Tongue (tissue), 2 donors: ENCODE measurements around the gene PFKFB4. TPM values are rescaled to one million over a fixed set of nuclear protein-coding genes. Genes with fewer than 3 reads are reported as not detected.

Source experiments
- DNase-seq: peaks from one replicate; pipeline ENCODE4 v3.0.0-alpha.2; 2015
- total RNA-seq: library from RNA; depleted of rRNA; stranded (reverse); fragments of >200 nt; gene quantifications from one replicate; pipeline ENCODE4 v1.2.3, GENCODE V29; 2014

The PFKFB4 gene
- 9.4 TPM for total RNA-seq

DNA sequence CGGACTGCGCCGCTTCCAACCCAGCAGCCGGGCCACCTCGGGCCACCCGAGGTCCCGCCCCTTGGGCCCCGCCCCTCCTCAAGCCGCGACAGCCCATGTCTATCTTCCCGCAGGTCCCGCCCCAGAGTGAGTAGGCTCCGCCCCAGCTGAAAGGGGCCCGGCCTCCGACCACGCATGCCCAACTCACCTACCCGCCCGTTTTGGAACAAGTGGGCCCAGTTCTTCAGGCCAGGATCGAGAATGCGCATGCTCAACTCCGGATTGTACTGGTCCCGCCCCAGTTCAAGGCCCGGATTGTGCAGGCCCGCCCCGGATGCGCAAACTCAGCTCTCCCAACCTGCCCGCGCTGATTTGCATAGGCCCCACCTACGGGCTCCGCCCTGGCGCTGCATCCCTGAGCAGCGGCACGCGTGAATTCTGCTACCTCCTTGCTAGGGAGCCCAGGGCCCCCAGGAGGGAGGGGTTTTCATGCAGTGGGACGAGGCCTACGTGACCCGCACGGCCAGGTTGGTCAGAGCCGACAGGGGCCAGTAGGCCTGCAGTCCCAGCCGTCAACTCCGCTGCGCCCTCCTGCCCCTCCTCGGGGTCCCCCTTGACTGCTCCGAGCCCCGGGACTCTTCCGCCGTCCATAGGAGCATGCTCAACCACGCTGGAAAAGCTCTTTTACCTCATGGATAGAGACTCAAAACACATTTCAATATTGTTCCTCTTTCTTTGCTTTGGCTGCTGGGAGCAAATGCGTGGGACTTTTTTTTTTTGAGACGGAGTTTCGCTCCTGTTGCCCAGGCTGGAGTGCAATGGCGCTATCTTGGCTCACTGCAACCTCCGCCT, at the start of gene PFKFB4:
PFKFB4 (minus strand) TSS at position 8 of the 831 bp plus-strand sequence. CDS start 26 bp downstream, outside the sequence.
- DNase-seq = peak; percentile 100

DNA sequence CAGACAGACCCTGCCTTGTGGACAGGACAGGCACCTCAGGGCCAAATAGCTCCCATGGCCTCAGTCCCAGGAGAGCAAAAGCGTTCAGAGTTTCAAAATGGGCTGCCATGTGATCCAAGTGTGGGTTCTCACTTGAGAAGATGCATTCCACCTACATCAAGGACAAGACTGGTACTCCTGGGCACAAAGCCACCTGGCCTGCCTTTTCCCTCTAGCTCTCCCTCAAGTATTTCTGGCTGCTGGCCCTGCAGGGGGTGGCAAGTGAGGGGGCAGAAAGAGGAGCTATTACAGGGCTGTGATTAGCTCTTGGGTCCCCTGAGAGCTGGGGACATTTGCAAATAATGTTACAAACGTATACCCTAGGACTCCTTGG, 45.0 kb upstream of the PFKFB4 start:
- no peak for DNase-seq

DNA sequence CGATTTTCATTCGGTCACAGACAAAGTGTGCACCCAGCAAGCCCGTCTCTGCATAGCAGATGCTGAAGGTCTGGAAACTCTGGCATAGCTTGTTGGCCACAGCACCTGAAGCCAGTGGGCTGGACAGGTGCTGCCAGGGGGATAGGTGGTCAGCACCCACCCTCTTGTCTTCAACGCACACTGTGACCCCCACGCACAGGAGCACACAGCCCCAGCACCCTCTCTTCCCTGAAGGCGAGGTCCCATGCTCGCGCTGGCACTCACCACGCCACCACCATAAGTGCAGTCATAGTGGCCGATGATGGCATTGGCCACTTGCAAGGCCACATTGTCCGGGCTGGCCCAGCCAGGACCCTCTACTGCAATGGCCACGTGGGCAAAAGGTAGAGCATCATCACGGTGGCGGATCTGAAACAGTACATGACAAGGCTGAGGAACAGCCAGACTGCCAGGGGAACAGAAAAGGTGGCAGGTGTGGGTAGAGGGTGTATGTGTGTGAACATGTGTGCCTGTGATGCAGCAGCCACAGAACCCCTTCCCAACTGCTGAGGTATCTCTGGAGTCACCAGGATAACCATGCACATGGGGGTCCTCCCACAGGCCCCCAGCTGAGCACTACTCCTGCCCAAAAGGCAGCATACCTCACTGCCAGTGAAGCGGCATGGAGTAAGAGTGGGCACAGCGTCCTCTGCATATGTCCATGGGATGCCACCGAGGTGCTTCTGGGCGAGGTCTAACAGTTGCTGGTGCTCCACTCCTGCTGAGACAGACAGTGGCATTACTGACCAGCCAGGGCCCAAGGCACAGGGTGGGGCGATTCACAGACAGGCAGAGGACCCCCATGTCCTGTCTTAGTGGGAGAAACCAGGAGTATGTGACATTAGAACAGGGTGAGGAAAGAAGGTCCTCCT, 44.4 kb upstream of the PFKFB4 start:
- no peak for DNase-seq

DNA sequence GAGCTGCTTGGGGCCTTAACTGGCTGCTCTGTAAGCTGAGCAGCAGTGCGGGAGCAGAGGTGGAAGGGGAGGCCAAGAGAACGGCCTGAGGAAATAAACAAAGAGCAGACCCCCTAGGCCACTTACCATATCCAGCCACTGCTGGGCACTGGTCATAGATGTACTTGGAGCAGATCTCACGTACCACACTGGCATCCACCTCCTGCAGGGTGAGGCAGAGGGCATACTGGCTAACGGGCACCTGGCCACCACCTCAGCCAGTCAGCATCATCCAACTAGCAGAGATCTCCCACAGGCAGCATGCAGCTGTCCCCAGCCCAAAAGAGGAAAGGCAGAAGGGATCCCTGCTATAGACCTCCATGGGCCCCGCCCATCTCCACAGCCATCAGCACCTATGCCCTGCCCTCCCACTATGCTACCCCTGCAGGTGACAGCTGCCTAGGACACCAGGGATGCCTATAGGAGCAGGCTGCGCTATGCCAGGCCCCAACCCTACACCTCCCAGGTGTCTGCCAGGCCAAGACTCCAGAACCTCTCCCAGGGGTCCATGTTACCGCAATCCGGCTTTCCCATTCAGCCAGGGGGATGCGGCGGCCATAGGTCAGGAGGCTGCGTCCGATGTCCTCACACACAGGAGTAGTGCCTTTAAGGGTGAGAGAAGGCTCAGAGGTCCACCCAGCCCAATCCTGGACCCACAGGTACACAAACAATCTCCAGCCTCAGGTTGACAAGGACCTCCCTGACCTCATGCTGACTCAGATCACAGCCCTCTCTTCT, 43.1 kb upstream of the PFKFB4 start:
- DNase-seq = peak; percentile 5

DNA sequence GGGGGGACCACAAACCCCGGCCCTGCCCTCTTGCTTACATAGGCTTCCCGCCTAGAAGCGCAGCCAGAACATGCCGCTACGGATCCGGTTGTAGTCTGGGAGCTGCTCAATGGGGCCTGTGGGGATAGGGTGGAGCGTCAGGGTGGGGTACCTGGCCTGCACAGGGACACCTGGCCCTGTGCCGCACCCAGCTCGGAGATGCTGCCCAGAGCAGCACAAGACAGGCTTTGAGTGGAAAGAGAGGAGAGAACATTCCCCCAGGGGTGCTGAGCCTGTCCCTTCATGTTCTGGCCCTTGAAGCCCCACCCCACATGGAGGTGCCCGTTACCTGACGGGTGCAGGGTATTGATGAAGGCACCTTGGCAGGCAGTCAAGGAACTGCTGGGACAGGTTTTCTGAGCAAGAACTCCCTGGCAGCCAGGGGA, 42.5 kb upstream of the PFKFB4 start:
- peak; percentile 76 for DNase-seq

DNA sequence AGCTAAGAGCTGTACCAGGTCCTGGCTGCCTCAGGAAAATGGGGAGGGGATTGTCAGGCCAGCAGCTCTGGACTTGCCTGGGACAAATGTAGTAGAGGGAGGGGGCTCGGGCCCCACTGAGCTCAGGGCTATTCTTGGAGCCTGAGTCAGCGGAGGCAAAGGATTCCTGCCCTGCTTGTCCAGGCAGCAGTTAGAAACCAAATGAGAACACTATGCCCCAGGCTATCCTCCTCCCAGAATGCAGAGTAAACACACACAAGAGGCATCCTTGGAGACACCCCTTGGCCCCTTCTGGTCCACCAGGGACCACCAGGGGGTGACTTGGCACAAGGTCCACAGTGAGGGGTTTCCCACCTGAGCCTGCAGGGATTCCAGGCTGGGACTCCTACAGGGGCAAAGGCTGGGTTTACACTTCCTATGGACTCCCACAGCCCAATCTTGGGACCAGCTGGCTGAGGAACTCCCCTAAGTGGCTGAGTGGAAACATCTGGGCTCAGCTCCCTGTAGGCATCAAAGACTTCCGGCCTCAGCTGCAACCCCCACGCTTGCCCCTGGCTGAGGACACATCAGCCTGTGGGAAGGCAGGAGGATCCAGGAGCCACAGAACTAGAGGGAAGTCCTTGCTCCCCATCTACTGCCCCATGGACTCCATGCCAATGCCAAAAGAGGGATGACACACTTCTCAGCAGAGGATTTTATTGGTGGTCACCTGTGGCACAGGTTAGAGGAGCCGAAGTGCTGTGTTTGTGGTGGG, 41.9 kb upstream of the PFKFB4 start:
- peak; percentile 85 for DNase-seq

DNA sequence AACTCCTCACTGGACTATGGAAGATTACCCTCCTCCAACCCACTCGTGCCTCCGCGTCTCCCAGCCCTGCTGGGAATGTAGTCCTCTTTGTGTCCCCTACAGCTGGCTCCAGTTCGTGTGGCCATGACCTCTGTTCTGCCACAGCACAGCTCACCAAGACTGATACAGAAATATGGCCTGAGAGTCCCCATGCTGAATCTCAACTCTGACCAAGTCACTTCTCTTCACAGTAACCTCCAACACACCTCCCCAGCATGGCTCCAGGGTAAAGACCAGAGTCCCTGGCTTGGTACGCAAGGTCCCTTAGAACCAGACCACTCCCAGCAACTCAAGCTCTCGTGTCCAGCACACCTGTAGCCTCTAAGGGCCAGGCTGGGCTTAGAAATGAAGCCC, 40.8 kb upstream of the PFKFB4 start:
- no peak for DNase-seq

DNA sequence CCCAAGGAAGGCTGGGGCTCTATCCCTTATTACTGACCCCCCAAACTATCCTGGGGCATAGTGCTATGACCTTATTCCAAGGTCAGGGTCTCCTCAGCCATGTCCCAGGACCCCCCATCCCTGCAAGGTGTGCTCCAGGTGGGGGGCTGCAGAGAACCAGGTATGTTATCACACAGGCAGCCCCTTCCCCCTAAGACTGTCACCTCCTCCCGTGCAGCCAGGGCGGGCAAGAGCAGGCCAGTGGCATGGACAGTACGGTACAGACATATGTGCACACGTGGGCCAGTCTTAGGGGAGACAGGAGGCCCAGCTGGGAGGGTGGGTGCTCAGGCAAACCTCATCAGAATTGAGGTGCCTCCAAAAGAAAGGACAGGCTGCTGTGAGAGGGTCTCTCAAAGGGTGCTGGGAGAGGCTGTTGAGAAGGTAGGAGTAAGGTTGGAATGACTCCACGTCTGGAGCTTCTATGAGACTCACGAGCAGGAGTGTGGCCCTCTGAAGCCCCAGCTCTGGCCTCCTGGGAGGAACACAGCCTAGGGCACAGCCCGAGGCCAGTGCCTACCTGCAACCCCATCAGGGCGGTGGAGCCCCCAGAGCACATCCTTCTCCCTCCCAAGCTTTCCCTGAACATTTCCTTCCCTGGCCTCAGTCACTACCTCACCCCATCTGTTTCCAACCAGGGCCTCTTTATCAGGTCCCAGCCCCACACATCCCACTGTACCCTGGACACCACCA, 40.2 kb upstream of the PFKFB4 start:
- DNase-seq = no peak

DNA sequence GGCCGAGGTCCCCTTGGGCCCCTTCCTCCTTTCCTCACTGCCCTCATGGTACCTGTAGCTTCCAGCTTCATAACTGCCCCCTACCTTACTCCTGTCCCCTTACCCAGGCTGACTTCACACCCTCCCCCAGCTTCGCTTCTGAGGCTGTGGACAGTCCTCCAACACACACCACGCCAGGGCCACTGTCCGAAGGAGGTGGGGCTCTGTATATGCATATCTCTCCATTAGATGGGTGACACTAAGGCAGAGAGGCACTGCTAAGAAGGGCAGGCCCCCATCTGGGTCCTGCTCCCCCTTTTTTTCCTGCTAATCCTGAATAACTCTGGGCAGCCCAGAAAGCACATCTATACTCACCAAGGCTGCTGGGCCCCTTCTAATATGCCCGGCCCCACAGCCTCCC, 39.6 kb upstream of the PFKFB4 start:
- DNase-seq = no peak

DNA sequence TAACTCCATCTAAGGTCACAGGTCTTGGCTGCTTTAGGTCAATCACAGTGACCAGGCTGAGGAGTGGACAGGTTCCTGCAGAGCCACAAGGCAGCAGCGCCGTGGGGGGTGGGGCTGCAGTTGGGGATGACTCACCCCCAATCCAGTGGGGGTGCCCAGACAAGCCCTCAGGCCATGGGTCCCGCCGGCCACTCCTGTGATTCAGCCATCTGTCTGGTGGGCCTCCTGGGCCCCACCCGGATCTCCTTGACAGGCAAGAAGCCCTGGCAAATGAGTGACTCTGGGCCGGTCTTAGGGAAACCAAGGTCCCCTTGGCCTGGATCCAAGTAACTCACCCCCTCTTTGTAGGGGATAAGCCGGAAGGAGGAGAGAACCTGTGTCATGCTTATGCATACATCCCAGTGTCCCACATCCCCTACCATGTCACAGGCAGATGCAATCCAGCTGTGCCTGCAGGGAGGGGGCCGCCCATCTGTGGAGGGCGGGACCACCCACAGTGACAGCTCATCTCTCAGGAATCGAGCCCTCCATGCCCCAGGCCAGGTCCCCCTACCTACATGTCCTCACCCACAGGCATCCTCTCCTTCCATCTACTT, 39.0 kb upstream of the PFKFB4 start:
- DNase-seq = peak; percentile 57

DNA sequence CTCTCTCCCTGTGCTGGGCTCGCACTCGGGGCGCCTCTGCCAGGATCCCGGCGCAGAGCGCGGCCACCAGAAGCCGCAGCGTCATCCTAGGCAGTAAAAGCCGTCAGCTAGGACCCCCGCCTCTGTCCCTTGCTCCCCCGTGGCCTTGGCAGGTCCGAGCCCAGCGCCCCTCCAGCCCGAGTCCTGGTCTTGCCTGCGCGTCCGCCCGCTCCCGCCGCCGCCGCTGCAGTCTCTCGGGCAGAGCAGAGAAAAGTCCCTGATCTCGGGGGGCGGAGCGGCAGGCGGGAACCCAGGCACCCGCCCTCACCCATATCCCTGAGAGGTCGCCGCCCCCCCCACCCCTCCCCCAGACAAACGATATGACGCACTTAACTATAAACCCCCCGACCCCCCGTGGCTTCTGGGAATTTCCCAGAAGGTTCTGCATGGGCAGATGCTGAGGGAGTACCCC, 38.5 kb upstream of the PFKFB4 start, which contains the start of gene COL7A1:
COL7A1 (minus strand) TSS at position 255 of the 451 bp plus-strand sequence; CDS start at position 85, 170 bp downstream.
- DNase-seq = peak; percentile 33

DNA sequence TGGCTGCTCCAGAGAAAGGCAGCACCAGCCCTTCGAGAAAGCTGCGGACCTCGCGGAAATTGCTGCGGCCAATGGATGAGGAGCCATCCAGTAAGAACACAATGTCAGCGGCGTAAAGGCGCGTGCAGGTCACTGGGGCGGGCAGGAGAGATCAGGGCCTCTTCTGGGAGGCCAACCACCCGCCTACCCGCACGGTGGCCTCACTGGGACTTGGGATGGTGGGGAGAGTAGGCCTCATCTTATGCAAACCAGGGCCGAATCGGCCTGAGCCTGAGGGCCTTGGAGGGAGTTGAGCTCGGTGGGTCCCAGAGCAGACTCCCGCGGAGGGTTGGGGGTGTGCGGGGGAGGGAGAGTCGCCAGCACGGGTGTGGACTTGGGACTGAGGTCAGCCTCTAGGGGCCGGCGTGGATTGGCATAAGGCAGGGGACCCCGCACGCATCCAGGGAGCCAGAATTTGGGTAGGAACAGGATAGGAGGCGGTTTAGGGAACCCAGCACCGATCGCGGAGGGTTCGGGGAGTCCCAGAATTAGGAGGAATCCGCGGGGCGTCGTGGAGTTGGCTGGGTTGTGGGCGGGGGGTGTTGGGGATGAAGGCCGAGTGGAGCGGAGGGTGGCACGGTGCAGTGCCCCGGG, 37.9 kb upstream of the PFKFB4 start:
- DNase-seq = no peak

DNA sequence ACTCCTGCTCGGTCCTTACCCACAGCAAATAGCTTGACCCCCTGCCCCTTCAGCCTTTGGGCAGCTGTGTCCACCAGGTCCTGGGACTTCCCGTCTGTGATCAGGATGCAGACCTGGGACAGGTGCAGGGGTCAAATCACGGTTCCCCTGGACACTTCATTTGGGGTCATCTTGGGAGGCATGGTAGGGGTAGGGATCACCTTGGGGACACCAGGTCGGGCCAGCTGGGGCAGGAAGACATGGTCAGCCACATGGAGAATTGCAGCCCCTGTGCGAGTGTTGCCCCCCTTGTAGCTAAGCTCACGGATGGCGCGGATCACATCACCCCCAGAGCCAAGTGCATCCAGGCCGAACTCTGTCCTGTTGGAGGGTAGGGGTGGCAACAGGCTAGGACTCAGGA, 36.7 kb upstream of the PFKFB4 start:
- no peak for DNase-seq

DNA sequence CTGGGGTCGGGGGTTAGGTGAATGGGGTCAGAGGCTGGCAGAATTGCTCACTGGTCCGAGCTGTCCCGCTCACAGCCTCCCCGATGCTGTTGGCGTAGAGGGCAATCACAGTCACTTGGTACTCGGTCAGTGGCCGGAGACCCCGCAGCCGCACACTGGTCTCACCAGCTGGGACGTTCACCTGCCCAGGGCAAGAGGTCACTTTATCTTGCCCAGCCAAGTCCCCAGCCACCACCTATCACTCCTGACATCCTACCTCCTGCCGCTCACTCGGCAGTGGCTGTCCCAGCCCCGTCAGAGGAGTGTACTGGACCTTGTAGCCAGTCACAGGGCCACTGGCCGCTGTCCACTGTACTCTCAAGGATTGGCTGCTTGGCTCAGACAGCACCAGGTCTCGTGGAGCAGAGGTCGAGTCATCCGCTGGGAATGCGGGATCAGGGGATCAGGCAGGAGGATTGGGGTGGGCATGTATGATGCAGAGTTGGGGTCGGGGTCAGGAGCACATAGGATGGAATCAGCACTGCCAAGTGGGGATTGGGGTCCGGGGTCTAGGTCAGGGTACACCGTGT, 36.0 kb upstream of the PFKFB4 start:
- no peak for DNase-seq

DNA sequence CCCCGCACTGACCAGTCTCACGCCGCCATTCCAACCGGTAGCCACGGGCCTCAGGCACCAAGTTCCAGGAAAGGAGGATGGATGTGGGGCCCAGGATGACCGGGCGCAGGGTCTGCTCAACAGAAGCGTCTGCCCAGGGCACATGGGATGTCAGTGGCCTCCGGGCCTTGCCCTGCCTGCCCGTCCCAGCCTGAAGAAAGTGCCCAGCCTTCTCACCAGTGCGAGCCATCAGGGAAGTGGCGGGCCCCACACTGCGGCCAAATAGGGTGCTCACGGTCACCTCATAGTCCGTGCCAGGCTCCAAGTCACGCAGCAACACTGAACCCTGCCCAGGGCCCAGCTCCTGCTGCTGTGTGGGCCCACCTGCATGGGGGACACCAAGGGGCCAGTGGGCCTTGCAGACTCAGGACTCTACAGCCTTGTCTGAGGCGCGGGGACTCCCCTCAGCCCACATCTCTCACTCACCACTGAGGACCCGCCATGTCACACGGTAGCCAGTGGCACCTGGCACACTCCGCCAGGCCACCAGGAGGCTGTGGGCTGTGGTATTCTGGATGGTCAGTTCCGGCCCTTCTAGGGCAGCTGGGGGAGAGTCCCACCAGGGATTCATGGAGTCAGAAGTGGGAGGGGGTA, 35.4 kb upstream of the PFKFB4 start:
- no peak for DNase-seq

DNA sequence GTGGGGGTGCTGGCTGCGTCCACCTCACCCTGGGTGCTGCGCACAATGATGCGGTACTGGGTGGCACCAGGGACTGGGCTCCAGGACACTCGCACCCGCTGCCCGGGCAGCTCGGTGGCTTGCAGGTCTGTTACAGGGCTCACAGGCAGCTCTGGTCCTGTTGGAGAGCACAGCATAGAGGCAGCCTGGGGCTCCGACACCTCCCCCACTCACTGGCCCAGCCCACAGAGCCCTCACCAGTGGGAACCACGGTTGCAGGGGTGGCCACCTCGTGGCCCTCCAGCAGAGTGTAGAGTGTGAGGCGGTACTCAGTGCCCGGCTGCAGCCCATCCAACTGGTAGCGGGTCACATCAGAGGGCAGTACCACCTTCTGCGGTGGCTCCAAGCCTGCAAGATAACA, 34.8 kb upstream of the PFKFB4 start:
- DNase-seq = no peak

DNA sequence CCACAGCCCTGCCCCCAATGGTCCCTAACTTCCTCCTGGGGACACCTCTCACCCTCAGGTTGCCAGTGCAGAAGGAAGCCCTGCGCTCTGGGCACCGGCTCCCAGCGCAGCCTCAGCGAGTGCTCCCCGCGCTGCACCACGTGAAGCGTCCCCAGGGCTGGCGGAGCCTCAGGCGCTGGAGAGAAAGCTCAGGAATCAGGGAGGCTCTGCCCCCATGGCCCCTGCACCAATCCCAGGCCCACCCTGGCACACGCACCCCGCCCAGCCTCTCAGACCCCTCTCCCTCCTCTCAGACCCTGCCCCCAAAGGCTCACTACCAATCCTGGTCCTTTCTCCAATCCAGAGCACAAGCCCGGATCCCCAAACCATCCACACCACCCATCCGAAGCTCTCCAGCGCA, 31.6 kb upstream of the PFKFB4 start:
- no peak for DNase-seq

DNA sequence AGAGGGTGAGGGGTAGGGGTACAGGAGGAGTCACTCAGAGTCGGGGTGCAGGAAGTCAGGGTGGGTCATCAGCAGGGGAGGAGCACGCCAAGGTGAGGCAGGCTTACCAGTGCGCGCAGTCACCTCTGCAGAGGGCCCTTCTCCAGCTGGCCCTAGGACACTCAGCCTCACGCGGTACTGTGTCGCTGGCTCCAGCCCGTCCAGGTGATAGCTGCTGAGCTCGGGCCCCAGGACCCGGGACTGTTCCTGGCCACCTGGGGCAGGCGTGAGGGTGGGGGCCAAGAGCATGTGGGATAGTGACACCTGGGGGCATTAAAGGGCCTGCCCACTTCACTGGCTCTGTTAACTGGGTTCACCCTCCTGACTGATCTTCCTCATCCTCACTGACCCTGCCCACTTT, 31.1 kb upstream of the PFKFB4 start:
- DNase-seq = no peak

DNA sequence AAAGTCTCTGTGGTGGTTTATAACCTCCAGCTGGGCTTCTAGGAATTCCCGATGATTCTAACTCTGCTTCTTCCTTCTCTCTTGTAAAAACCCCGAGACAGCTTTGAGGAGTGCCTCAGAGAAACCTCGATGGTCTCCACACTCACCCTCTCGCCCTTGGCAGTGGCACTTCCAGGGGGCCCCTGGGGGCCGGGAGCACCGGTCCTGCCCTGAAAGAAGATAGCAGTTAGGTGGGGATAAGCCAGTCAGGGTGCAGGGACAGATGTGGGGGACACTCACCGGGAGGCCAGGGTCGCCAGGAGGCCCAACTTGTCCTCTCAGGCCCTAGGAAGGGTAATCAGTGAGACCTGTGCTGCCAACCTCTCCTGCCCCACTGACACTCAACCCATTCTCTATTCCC, 28.8 kb upstream of the PFKFB4 start:
- no peak for DNase-seq
